Measurements from ENCODE around the gene GPRIN3.

DNA sequence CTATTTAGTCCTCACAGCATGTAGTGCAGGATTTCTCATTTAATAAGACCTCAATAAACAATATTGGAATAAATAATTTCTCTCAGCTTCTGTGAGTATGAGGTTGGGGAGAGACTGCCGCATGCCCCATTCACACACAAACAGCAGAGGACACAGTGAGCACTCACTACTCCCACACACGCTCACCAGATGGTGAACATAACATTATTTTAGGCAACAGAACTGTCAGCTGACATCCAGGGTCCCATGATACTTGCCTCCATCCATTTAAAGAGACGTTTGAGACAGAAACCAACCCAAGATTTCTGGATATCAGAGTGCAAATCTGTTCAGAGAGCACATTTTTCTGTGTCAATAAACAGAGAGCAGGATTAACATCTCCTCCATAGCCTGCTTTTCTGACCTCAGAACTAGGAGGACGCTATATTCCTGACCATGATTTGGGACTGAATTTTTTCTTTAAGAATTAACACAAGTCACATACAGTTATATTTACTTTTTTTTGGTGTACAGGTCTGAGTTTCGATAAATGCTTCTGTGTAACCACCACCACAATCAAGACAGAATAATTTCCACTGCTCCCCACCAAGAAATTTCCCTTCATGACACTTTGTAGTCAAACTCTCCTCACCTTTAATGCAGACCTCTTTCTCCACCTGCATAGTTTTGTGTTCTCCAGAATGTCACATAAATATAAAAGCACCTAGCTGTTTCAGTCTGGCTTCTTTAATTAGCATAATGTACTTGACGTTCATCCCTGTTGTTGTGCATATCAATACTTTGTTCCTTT lies 16.7 kb downstream of the GPRIN3 start:
- TF ChIP-seq, protein P1, sequence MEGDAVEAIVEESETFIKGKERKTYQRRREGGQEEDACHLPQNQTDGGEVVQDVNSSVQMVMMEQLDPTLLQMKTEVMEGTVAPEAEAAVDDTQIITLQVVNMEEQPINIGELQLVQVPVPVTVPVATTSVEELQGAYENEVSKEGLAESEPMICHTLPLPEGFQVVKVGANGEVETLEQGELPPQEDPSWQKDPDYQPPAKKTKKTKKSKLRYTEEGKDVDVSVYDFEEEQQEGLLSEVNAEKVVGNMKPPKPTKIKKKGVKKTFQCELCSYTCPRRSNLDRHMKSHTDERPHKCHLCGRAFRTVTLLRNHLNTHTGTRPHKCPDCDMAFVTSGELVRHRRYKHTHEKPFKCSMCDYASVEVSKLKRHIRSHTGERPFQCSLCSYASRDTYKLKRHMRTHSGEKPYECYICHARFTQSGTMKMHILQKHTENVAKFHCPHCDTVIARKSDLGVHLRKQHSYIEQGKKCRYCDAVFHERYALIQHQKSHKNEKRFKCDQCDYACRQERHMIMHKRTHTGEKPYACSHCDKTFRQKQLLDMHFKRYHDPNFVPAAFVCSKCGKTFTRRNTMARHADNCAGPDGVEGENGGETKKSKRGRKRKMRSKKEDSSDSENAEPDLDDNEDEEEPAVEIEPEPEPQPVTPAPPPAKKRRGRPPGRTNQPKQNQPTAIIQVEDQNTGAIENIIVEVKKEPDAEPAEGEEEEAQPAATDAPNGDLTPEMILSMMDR (conservative IDR thresholded peaks at IDR 0.05; ENCODE audit: low read depth in 2 of 2): no peak
- TF ChIP-seq EZH2 (IDR thresholded peaks at IDR 0.05; ENCODE audit: low read depth, unreplicated experiment) (no peak), POLR2AphosphoS5 (IDR thresholded peaks at IDR 0.05; ENCODE audit: low read depth) (no peak), EZH2phosphoT487 (IDR thresholded peaks at IDR 0.05; ENCODE audit: unreplicated experiment) (no peak)
- TF ChIP-seq, protein P2, sequence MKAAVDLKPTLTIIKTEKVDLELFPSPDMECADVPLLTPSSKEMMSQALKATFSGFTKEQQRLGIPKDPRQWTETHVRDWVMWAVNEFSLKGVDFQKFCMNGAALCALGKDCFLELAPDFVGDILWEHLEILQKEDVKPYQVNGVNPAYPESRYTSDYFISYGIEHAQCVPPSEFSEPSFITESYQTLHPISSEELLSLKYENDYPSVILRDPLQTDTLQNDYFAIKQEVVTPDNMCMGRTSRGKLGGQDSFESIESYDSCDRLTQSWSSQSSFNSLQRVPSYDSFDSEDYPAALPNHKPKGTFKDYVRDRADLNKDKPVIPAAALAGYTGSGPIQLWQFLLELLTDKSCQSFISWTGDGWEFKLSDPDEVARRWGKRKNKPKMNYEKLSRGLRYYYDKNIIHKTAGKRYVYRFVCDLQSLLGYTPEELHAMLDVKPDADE (IDR thresholded peaks at IDR 0.05): no peak
- TF ChIP-seq, protein P3, sequence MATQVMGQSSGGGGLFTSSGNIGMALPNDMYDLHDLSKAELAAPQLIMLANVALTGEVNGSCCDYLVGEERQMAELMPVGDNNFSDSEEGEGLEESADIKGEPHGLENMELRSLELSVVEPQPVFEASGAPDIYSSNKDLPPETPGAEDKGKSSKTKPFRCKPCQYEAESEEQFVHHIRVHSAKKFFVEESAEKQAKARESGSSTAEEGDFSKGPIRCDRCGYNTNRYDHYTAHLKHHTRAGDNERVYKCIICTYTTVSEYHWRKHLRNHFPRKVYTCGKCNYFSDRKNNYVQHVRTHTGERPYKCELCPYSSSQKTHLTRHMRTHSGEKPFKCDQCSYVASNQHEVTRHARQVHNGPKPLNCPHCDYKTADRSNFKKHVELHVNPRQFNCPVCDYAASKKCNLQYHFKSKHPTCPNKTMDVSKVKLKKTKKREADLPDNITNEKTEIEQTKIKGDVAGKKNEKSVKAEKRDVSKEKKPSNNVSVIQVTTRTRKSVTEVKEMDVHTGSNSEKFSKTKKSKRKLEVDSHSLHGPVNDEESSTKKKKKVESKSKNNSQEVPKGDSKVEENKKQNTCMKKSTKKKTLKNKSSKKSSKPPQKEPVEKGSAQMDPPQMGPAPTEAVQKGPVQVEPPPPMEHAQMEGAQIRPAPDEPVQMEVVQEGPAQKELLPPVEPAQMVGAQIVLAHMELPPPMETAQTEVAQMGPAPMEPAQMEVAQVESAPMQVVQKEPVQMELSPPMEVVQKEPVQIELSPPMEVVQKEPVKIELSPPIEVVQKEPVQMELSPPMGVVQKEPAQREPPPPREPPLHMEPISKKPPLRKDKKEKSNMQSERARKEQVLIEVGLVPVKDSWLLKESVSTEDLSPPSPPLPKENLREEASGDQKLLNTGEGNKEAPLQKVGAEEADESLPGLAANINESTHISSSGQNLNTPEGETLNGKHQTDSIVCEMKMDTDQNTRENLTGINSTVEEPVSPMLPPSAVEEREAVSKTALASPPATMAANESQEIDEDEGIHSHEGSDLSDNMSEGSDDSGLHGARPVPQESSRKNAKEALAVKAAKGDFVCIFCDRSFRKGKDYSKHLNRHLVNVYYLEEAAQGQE (IDR thresholded peaks at IDR 0.05; ENCODE audit: unreplicated experiment): no peak

Measured in GM23338 (cell line).